Activated CD4-positive, alpha-beta T cell treated with anti-CD3 and anti-CD28 coated beads, Interleukin-2, amount 10 ng/mL, durations not matched to agents 7 days and 5 days (primary cell): ENCODE results near the gene PHGDH. TPM values are rescaled to one million over a fixed set of nuclear protein-coding genes. Genes with fewer than 3 reads are reported as not detected.
"Not testable (repeated sequence)": the region's sequence is repeated elsewhere in the genome, so short reads cannot be mapped to it uniquely, and the experiment has no call there.

ENCODE experiments used
- CTCF ChIA-PET: fragments of 350-600 bp; sonication (Branson Sonifier 250); formaldehyde crosslinking; loops from one replicate; lab custom pipeline; 2021; ENCODE audit warnings: antibody characterized with exemption; lab: Charles Lee
- POLR2A ChIA-PET: fragments of 350-600 bp; sonication (Branson Sonifier 250); formaldehyde crosslinking; loops from one replicate; lab custom pipeline; 2021; ENCODE audit warnings: antibody characterized with exemption; lab: Charles Lee
- DNase-seq: peaks from one replicate; pipeline ENCODE4 v3.0.0-alpha.2; 2020
- H3K27ac Mint-ChIP-seq: one replicate; pipeline ENCODE4 v1.8.0; 2021; ENCODE audit warnings: mild to moderate bottlenecking, moderate library complexity, mixed read lengths
- H3K27me3 Mint-ChIP-seq: one replicate; pipeline ENCODE4 v1.8.0; 2021; ENCODE audit warnings: mixed read lengths
- H3K36me3 Mint-ChIP-seq: one replicate; pipeline ENCODE4 v1.8.0; 2021; ENCODE audit warnings: low read depth, mixed read lengths
- H3K4me1 Mint-ChIP-seq: one replicate; pipeline ENCODE4 v1.8.0; 2021; ENCODE audit warnings: mixed read lengths
- H3K4me3 Mint-ChIP-seq: one replicate; pipeline ENCODE4 v1.8.0; 2021; ENCODE audit warnings: mild to moderate bottlenecking, moderate library complexity, mixed read lengths
- H3K9me3 Mint-ChIP-seq: one replicate; pipeline ENCODE4 v1.8.0; 2021; ENCODE audit warnings: mixed read lengths
- total RNA-seq, 2 experiments: library from RNA; stranded (reverse); gene quantifications; one replicate each; pipeline ENCODE4 v1.2.3, GENCODE V29; 2021

The PHGDH gene
- total RNA-seq, 2 experiments from 2014 or later, result 102 to 115 TPM

GRCh38 chr1:119680193-119680592, 31.5 kb upstream of the PHGDH start:
- no peak for DNase-seq
- H3K36me3 Mint-ChIP-seq, result no peaks in the 10 kb centered on the region
- H3K4me1 Mint-ChIP-seq, result peaks cover 5% of the 10 kb centered on the region
- ChIA-PET POLR2A (no interaction called here), CTCF (interaction anchor here (1.4 kb wide), 1 partner anchor 12 kb away, joined by 3 read pairs; no protein-coding TSS in a partner anchor)
- H3K9me3 Mint-ChIP-seq, result no peaks in the 10 kb centered on the region
- no peak overlapping the region for H3K27ac Mint-ChIP-seq
- no peak overlapping the region for H3K4me3 Mint-ChIP-seq
- H3K27me3 Mint-ChIP-seq, result peaks cover 17% of the 10 kb centered on the region

- Mint-ChIP-seq H3K27me3 (peaks cover 18% of the 10 kb centered on the region), H3K36me3 (no peaks in the 10 kb centered on the region), H3K27ac (no peak overlapping the region), H3K9me3 (no peaks in the 10 kb centered on the region), H3K4me3 (no peak overlapping the region), H3K4me1 (peaks cover under 1% of the 10 kb centered on the region)
- CTCF ChIA-PET, result no interaction called here
- no peak for DNase-seq
- POLR2A ChIA-PET, result no interaction called here
Measured at GRCh38 chr1:119680723-119681122, 31.0 kb upstream of the PHGDH start.

- CTCF ChIA-PET, result no interaction called here
- Mint-ChIP-seq H3K9me3 (no peaks in the 10 kb centered on the region), H3K36me3 (no peaks in the 10 kb centered on the region), H3K4me3 (no peak overlapping the region), H3K4me1 (no peaks in the 10 kb centered on the region), H3K27ac (no peak overlapping the region), H3K27me3 (peaks cover 18% of the 10 kb centered on the region)
- POLR2A ChIA-PET, result no interaction called here
- no peak for DNase-seq
Measured at GRCh38 chr1:119681560-119681959, 30.2 kb upstream of the PHGDH start.

GRCh38 chr1:119682141-119682540, 29.6 kb upstream of the PHGDH start:
- no peak overlapping the region for H3K4me3 Mint-ChIP-seq
- ChIA-PET CTCF (no interaction called here), POLR2A (no interaction called here)
- DNase-seq, result no peak
- no peaks in the 10 kb centered on the region for H3K4me1 Mint-ChIP-seq
- H3K36me3 Mint-ChIP-seq, result no peaks in the 10 kb centered on the region
- no peak overlapping the region for H3K27ac Mint-ChIP-seq
- H3K9me3 Mint-ChIP-seq, result no peaks in the 10 kb centered on the region
- H3K27me3 Mint-ChIP-seq, result peaks cover 20% of the 10 kb centered on the region

GRCh38 chr1:119683893-119684292, 27.8 kb upstream of the PHGDH start:
- Mint-ChIP-seq H3K27me3 (peaks cover 28% of the 10 kb centered on the region), H3K9me3 (no peaks in the 10 kb centered on the region), H3K36me3 (no peaks in the 10 kb centered on the region), H3K27ac (no peak overlapping the region), H3K4me1 (no peaks in the 10 kb centered on the region), H3K4me3 (no peak overlapping the region)
- ChIA-PET POLR2A (no interaction called here), CTCF (interaction anchor here (0.7 kb wide), 1 partner anchor 66 kb away, joined by 3 read pairs; no protein-coding TSS in a partner anchor)
- DNase-seq, result no peak

GRCh38 chr1:119686661-119687060, 25.1 kb upstream of the PHGDH start:
- H3K4me3 Mint-ChIP-seq, result no peak overlapping the region
- H3K36me3 Mint-ChIP-seq, result no peaks in the 10 kb centered on the region
- peaks cover 27% of the 10 kb centered on the region for H3K27me3 Mint-ChIP-seq
- ChIA-PET POLR2A (no interaction called here), CTCF (no interaction called here)
- H3K27ac Mint-ChIP-seq, result no peak overlapping the region
- no peaks in the 10 kb centered on the region for H3K4me1 Mint-ChIP-seq
- no peaks in the 10 kb centered on the region for H3K9me3 Mint-ChIP-seq
- no peak for DNase-seq

GRCh38 chr1:119687434-119688079, 24.2 kb upstream of the PHGDH start:
- Mint-ChIP-seq H3K4me3 (no peak overlapping the region), H3K4me1 (no peaks in the 10 kb centered on the region), H3K27me3 (peaks cover 30% of the 10 kb centered on the region), H3K27ac (no peak overlapping the region), H3K9me3 (no peaks in the 10 kb centered on the region), H3K36me3 (no peaks in the 10 kb centered on the region)
- no peak for DNase-seq
- ChIA-PET POLR2A (no interaction called here), CTCF (no interaction called here)

GRCh38 chr1:119688810-119689209, 22.9 kb upstream of the PHGDH start:
- CTCF ChIA-PET, result interaction anchor here (0.6 kb wide), 1 partner anchor 12 kb away, joined by 4 read pairs; no protein-coding TSS in a partner anchor
- POLR2A ChIA-PET, result no interaction called here
- Mint-ChIP-seq H3K4me3 (no peak overlapping the region), H3K36me3 (no peaks in the 10 kb centered on the region), H3K27ac (no peak overlapping the region), H3K9me3 (no peaks in the 10 kb centered on the region), H3K27me3 (peaks cover 36% of the 10 kb centered on the region), H3K4me1 (no peaks in the 10 kb centered on the region)
- no peak for DNase-seq

GRCh38 chr1:119689511-119689910, 22.2 kb upstream of the PHGDH start:
- Mint-ChIP-seq H3K36me3 (no peaks in the 10 kb centered on the region), H3K4me3 (no peak overlapping the region), H3K4me1 (no peaks in the 10 kb centered on the region), H3K27me3 (peaks cover 42% of the 10 kb centered on the region), H3K9me3 (no peaks in the 10 kb centered on the region), H3K27ac (no peak overlapping the region)
- no peak for DNase-seq
- ChIA-PET CTCF (interaction anchor here (0.6 kb wide), 1 partner anchor 13 kb away, joined by 4 read pairs; no protein-coding TSS in a partner anchor), POLR2A (no interaction called here)

- DNase-seq, H3K4me1 Mint-ChIP-seq, H3K4me3 Mint-ChIP-seq, H3K36me3 Mint-ChIP-seq, POLR2A ChIA-PET, H3K27ac Mint-ChIP-seq: not testable (repeated sequence)
- CTCF ChIA-PET, result interaction anchor here (0.5 to 1.3 kb wide), 2 partner anchors 10 to 11 kb away, joined by 3 to 6 read pairs; no protein-coding TSS in a partner anchor
- peaks cover 37% of the 10 kb centered on the region for H3K27me3 Mint-ChIP-seq
- H3K9me3 Mint-ChIP-seq, result peaks cover 10% of the 10 kb centered on the region
Measured at GRCh38 chr1:119696863-119697262, 14.9 kb upstream of the PHGDH start.

GRCh38 chr1:119697598-119697997, 14.1 kb upstream of the PHGDH start:
- ChIA-PET CTCF (interaction anchor here (0.5 kb wide), 1 partner anchor 10 kb away, joined by 6 read pairs; no protein-coding TSS in a partner anchor), POLR2A (no interaction called here)
- Mint-ChIP-seq H3K27me3 (peaks cover 34% of the 10 kb centered on the region), H3K9me3 (peaks cover 18% of the 10 kb centered on the region), H3K4me1 (no peaks in the 10 kb centered on the region), H3K4me3 (no peak overlapping the region), H3K36me3 (peaks cover 3% of the 10 kb centered on the region), H3K27ac (no peak overlapping the region)
- DNase-seq, result no peak

- Mint-ChIP-seq H3K9me3 (peaks cover 27% of the 10 kb centered on the region), H3K36me3 (peaks cover 3% of the 10 kb centered on the region), H3K4me1 (no peaks in the 10 kb centered on the region), H3K27ac (no peak overlapping the region), H3K4me3 (no peak overlapping the region), H3K27me3 (peaks cover 26% of the 10 kb centered on the region)
- no peak for DNase-seq
- POLR2A ChIA-PET, result no interaction called here
- CTCF ChIA-PET, result no interaction called here
Measured at GRCh38 chr1:119700326-119700725, 11.4 kb upstream of the PHGDH start.

GRCh38 chr1:119701659-119702058, 10.1 kb upstream of the PHGDH start:
- Mint-ChIP-seq H3K4me3 (no peak overlapping the region), H3K36me3 (peaks cover 3% of the 10 kb centered on the region), H3K27ac (no peak overlapping the region), H3K27me3 (peaks cover 23% of the 10 kb centered on the region), H3K9me3 (peaks cover 28% of the 10 kb centered on the region), H3K4me1 (no peaks in the 10 kb centered on the region)
- POLR2A ChIA-PET, result no interaction called here
- CTCF ChIA-PET, result no interaction called here
- no peak for DNase-seq

- Mint-ChIP-seq H3K27me3 (peaks cover 26% of the 10 kb centered on the region), H3K4me1 (no peaks in the 10 kb centered on the region), H3K9me3 (peaks cover 28% of the 10 kb centered on the region), H3K36me3 (peaks cover 3% of the 10 kb centered on the region), H3K4me3 (no peak overlapping the region), H3K27ac (no peak overlapping the region)
- CTCF ChIA-PET, result no interaction called here
- DNase-seq, result no peak
- POLR2A ChIA-PET, result no interaction called here
Measured at GRCh38 chr1:119702384-119702783, 9.3 kb upstream of the PHGDH start.
